ENCODE measurements around the gene CADPS. TPM values are rescaled to one million over a fixed set of nuclear protein-coding genes. Genes with fewer than 3 reads are reported as not detected.

The CADPS gene
- total RNA-seq, 1 experiment from 2014 or later, result not detected

GRCh38 chr3:62749130-62749529, 126.1 kb downstream of the CADPS start:
- Histone ChIP-seq H3K27ac (no peak overlapping the region), H2AFZ (no peak overlapping the region), H3K4me2 (no peak overlapping the region), H3K9me2 (ENCODE audit: insufficient read depth) (no peaks in the 10 kb centered on the region), H3K79me2 (ENCODE audit: low read depth) (no peaks in the 10 kb centered on the region), H3K36me3 (ENCODE audit: low read depth) (no peaks in the 10 kb centered on the region), H3K9me3 (ENCODE audit: insufficient read depth, low read depth) (no peaks in the 10 kb centered on the region), H3K4me3 (no peak overlapping the region), H3K4me1 (replicated peaks; ENCODE audit: insufficient read depth) (no peaks in the 10 kb centered on the region), H3F3A (ENCODE audit: insufficient read depth, low read depth) (no peaks in the 10 kb centered on the region), H3K27me3 (ENCODE audit: insufficient read depth, low read depth) (no peaks in the 10 kb centered on the region), H4K20me1 (ENCODE audit: insufficient read depth) (no peaks in the 10 kb centered on the region)
- CTCF ChIA-PET, result no interaction called here
- TF ChIP-seq EZH2 (IDR thresholded peaks at IDR 0.05; ENCODE audit: low read depth), result no peak
- TF ChIP-seq CTCF (conservative IDR thresholded peaks at IDR 0.05), result no peak
- intact Hi-C loops (cut with micrococcal nuclease; ENCODE audit: unreplicated experiment), result no loop called here
- POLR2A ChIA-PET (ENCODE audit: unreplicated experiment), result no interaction called here
- BruUV-seq (replicated peaks), result no TSS peak
- DNase-seq, result no peak

- Histone ChIP-seq H3K4me2 (no peak overlapping the region), H4K20me1 (ENCODE audit: insufficient read depth) (no peaks in the 10 kb centered on the region), H2AFZ (no peak overlapping the region), H3K27me3 (ENCODE audit: insufficient read depth, low read depth) (peaks cover 4% of the 10 kb centered on the region; the same call in 1 of the 2 replicates), H3F3A (ENCODE audit: insufficient read depth, low read depth) (no peaks in the 10 kb centered on the region), H3K79me2 (ENCODE audit: low read depth) (no peaks in the 10 kb centered on the region), H3K4me1 (replicated peaks; ENCODE audit: insufficient read depth) (no peaks in the 10 kb centered on the region), H3K27ac (no peak overlapping the region), H3K4me3 (no peak overlapping the region), H3K9me3 (ENCODE audit: insufficient read depth, low read depth) (no peaks in the 10 kb centered on the region), H3K9me2 (ENCODE audit: insufficient read depth) (no peaks in the 10 kb centered on the region), H3K36me3 (ENCODE audit: low read depth) (no peaks in the 10 kb centered on the region)
- TF ChIP-seq CTCF (conservative IDR thresholded peaks at IDR 0.05), result no peak
- TF ChIP-seq EZH2 (IDR thresholded peaks at IDR 0.05; ENCODE audit: low read depth), result no peak
- CTCF ChIA-PET, result no interaction called here
- no peak for DNase-seq
- intact Hi-C loops (cut with micrococcal nuclease; ENCODE audit: unreplicated experiment), result no loop called here
- BruUV-seq (replicated peaks), result no TSS peak
- POLR2A ChIA-PET (ENCODE audit: unreplicated experiment), result no interaction called here
Measured at GRCh38 chr3:62737449-62737848, 137.8 kb downstream of the CADPS start.

DNA sequence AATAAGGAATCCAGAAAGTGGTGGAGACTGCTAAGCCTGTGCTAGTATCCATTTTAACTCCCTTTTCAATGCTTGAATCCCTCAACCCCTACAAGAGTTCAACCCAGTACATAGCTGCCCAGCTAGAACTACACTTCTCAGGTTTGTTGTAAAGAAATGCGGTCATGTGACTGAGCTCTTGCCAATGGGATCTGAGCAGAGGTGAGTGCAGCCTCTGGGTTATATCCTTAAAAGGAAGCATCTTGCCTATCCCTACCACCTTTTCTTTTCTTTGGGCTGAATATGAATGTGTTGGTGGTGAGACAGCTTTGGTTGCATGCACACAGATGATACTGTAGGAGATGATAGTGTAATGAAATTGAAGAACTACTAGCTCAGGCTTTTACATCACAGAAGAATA, 139.7 kb downstream of the CADPS start:
- no peak for DNase-seq
- POLR2A ChIA-PET (ENCODE audit: unreplicated experiment), result no interaction called here
- CTCF ChIA-PET, result no interaction called here
- Histone ChIP-seq H3K9me3 (ENCODE audit: insufficient read depth, low read depth) (no peaks in the 10 kb centered on the region), H3F3A (ENCODE audit: insufficient read depth, low read depth) (no peaks in the 10 kb centered on the region), H3K4me1 (replicated peaks; ENCODE audit: insufficient read depth) (no peaks in the 10 kb centered on the region), H3K9me2 (ENCODE audit: insufficient read depth) (no peaks in the 10 kb centered on the region), H4K20me1 (ENCODE audit: insufficient read depth) (no peaks in the 10 kb centered on the region), H2AFZ (no peak overlapping the region), H3K4me2 (no peak overlapping the region), H3K27me3 (ENCODE audit: insufficient read depth, low read depth) (peaks cover 4% of the 10 kb centered on the region; the same call in 1 of the 2 replicates), H3K79me2 (ENCODE audit: low read depth) (no peaks in the 10 kb centered on the region), H3K27ac (no peak overlapping the region), H3K36me3 (ENCODE audit: low read depth) (no peaks in the 10 kb centered on the region), H3K4me3 (no peak overlapping the region)
- TF ChIP-seq CTCF (conservative IDR thresholded peaks at IDR 0.05) (no peak), EZH2 (IDR thresholded peaks at IDR 0.05; ENCODE audit: low read depth) (no peak)
- intact Hi-C loops (cut with micrococcal nuclease; ENCODE audit: unreplicated experiment), result no loop called here
- no TSS peak for BruUV-seq (replicated peaks)

Measured in PC-9 (cell line).